A549 (cell line): ENCODE results near the gene CDH26. TPM values are rescaled to one million over a fixed set of nuclear protein-coding genes. Genes with fewer than 3 reads are reported as not detected.

Source experiments
- ATAC-seq, 2 experiments: fragments of 200-7000 bp in 1 of 2; fragments of >200 bp in 1 of 2; cut with Nextera tagmentation in 1 of 2; cut with Tn5 transposase in 1 of 2; 3 replicates each; pipeline versions ENCODE4 v1.8.0 to v1.9.1; 2018 to 2020; ENCODE audit warnings: mild to moderate bottlenecking in 1 of 2, moderate library complexity in 1 of 2
- CTCF ChIA-PET: fragments of 300-600 bp; sonication (Branson Sonifier 250); formaldehyde crosslinking; extraction: SDS; loops from one replicate; lab custom pipeline; 2021; ENCODE audit warnings: antibody characterized with exemption, inconsistent platforms; lab: Yijun Ruan, JAX
- POLR2A ChIA-PET: fragments of 350-600 bp; formaldehyde crosslinking; extraction: SDS; loops from one replicate; lab custom pipeline; 2021; ENCODE audit warnings: antibody characterized with exemption, inconsistent platforms; lab: Yijun Ruan, JAX
- DNase-seq, 2 experiments: peaks; one replicate each; pipeline versions ENCODE4 v3.0.0 to v3.0.0-alpha.2; 2011 to 2016; ENCODE audit warnings: low read depth in 1 of 2, low spot score in 1 of 2
- FAIRE-seq: peaks from 2 replicates; lab custom pipeline; 2011; peaks lifted over from hg19 to GRCh38; lab: Jason Lieb, UNC
- H3K27ac ChIP-seq, 2 experiments: fragments of >200 bp; sonication (Bioruptor Twin); formaldehyde crosslinking; 3 replicates each; pipeline ENCODE4 v1.5.1; 2016 to 2017
- H3K4me1 ChIP-seq: fragments of >200 bp; sonication (Bioruptor Twin); formaldehyde crosslinking; 3 replicates; pipeline ENCODE4 v1.6.1; 2016
- H3K4me2 ChIP-seq: fragments of >200 bp; sonication (Bioruptor Twin); formaldehyde crosslinking; 3 replicates; pipeline ENCODE4 v1.6.1; 2016
- H3K4me3 ChIP-seq: fragments of >200 bp; sonication (Bioruptor Twin); formaldehyde crosslinking; 3 replicates; pipeline ENCODE4 v1.5.1; 2016
- H3K9me3 ChIP-seq: fragments of >200 bp; sonication (Bioruptor Twin); formaldehyde crosslinking; 3 replicates; pipeline ENCODE4 v1.6.1; 2016
- BHLHE40 ChIP-seq: IDR thresholded peaks from 2 replicates; pipeline ENCODE4 v1.6.1; 2012; ENCODE audit warnings: low read depth, low read length, inconsistent platforms
- E2F6 ChIP-seq: IDR thresholded peaks from 2 replicates; pipeline ENCODE4 v1.6.1; 2012; ENCODE audit warnings: low read depth, borderline replicate concordance
- EHF ChIP-seq: fragments of 250-450 bp; sonication (Bioruptor Pico); IDR thresholded peaks from 2 replicates; pipeline ENCODE4 v1.5.0; 2020; ENCODE audit warnings: mild to moderate bottlenecking
- EHMT2 ChIP-seq: fragments of 200-600 bp; sonication (generic); IDR thresholded peaks from 2 replicates; pipeline ENCODE4 v1.6.1; 2016; ENCODE audit warnings: antibody characterized with exemption, low read depth, mild to moderate bottlenecking, moderate library complexity
- ELK1 ChIP-seq: fragments of 150-350 bp; IDR thresholded peaks from 2 replicates; pipeline ENCODE4 v1.6.1; 2014; ENCODE audit warnings: low read depth, mild to moderate bottlenecking, low read length
- ESRRA ChIP-seq: fragments of 150-350 bp; IDR thresholded peaks from 2 replicates; pipeline ENCODE4 v1.6.1; 2014; ENCODE audit warnings: mild to moderate bottlenecking, low read length, borderline replicate concordance
- FOXS1 ChIP-seq: fragments of 250-450 bp; sonication (Bioruptor Pico); IDR thresholded peaks from 2 replicates; pipeline ENCODE4 v1.5.0; 2020; ENCODE audit warnings: mild to moderate bottlenecking, moderate library complexity
- GATA3 ChIP-seq: IDR thresholded peaks from 2 replicates; pipeline ENCODE4 v1.6.1; 2012; ENCODE audit warnings: borderline replicate concordance
- HOXB13 ChIP-seq: fragments of 250-450 bp; sonication (Bioruptor Pico); IDR thresholded peaks from 2 replicates; pipeline ENCODE4 v1.5.0; 2020; ENCODE audit warnings: low read depth, mild to moderate bottlenecking, moderate library complexity
- HOXB5 ChIP-seq: fragments of 250-450 bp; sonication (Bioruptor Pico); IDR thresholded peaks from 2 replicates; pipeline ENCODE4 v1.5.0; 2020; ENCODE audit warnings: mild to moderate bottlenecking, moderate library complexity
- JUN ChIP-seq, 2 experiments: fragments of >200 bp; sonication (Bioruptor Twin); formaldehyde crosslinking; IDR thresholded peaks; 2 replicates in 1 of 2; 3 replicates in 1 of 2; pipeline ENCODE4 v1.6.1; 2016 to 2017
- JUNB ChIP-seq: fragments of >200 bp; sonication (Bioruptor Twin); formaldehyde crosslinking; IDR thresholded peaks from 2 replicates; pipeline ENCODE4 v1.6.1; 2016
- KDM1A ChIP-seq: fragments of 200-600 bp; sonication (generic); IDR thresholded peaks from 2 replicates; pipeline ENCODE4 v1.6.1; 2016; ENCODE audit warnings: low read depth, mild to moderate bottlenecking
- MAFK ChIP-seq: fragments of 450-650 bp; IDR thresholded peaks from 2 replicates; pipeline ENCODE4 v1.6.1; 2014; ENCODE audit not compliant: partially characterized antibody
- MAZ ChIP-seq: fragments of 150-350 bp; IDR thresholded peaks from 2 replicates; pipeline ENCODE4 v1.6.1; 2014; ENCODE audit warnings: antibody characterized with exemption, low read depth, low read length, borderline replicate concordance
- NR3C1 ChIP-seq: fragments of >200 bp; sonication (Bioruptor Twin); formaldehyde crosslinking; IDR thresholded peaks from 3 replicates; pipeline ENCODE4 v1.6.1; 2017
- POLR2A ChIP-seq: IDR thresholded peaks from 2 replicates; pipeline ENCODE4 v1.6.1; 2012; ENCODE audit warnings: mild to moderate bottlenecking, low read length
- POLR2AphosphoS2 ChIP-seq: conservative IDR thresholded peaks from 2 replicates; pipeline ENCODE4 v1.6.1; 2012; ENCODE audit warnings: low read length, improper control_type of control experiment, inconsistent platforms
- RAD21 ChIP-seq, 2 experiments: fragments of >200 bp in 1 of 2; sonication (Bioruptor Twin) in 1 of 2; formaldehyde crosslinking in 1 of 2; IDR thresholded peaks in 1 of 2; conservative IDR thresholded peaks in 1 of 2; 2 replicates in 1 of 2; 3 replicates in 1 of 2; pipeline ENCODE4 v1.6.1; 2012 to 2018; ENCODE audit warnings: inconsistent platforms in 1 of 2
- RFX5 ChIP-seq: fragments of 450-650 bp; IDR thresholded peaks from 2 replicates; pipeline ENCODE4 v1.7.1; 2014; ENCODE audit warnings: antibody characterized with exemption, mild to moderate bottlenecking, moderate library complexity
- SMC3 ChIP-seq: fragments of >200 bp; sonication (Bioruptor Twin); formaldehyde crosslinking; IDR thresholded peaks from 3 replicates; pipeline ENCODE4 v1.6.1; 2018; ENCODE audit warnings: inconsistent platforms
- SREBF2 ChIP-seq: fragments of 450-650 bp; IDR thresholded peaks from 2 replicates; pipeline ENCODE4 v1.6.1; 2014; ENCODE audit warnings: mild to moderate bottlenecking, moderate library complexity
- TFCP2L1 ChIP-seq: fragments of 250-450 bp; sonication (Bioruptor Pico); IDR thresholded peaks from 2 replicates; pipeline ENCODE4 v1.5.0; 2021; ENCODE audit warnings: mild to moderate bottlenecking
- TP53 ChIP-seq: fragments of 250-450 bp; sonication (Bioruptor Pico); IDR thresholded peaks from 2 replicates; pipeline ENCODE4 v1.5.0; 2021; ENCODE audit warnings: mild to moderate bottlenecking, moderate library complexity
- ZFP36 ChIP-seq: fragments of 450-650 bp; IDR thresholded peaks from 2 replicates; pipeline ENCODE4 v1.6.1; 2014; ENCODE audit warnings: borderline replicate concordance; ENCODE audit not compliant: partially characterized antibody
- ZSCAN20 ChIP-seq: fragments of 250-450 bp; sonication (Bioruptor Pico); IDR thresholded peaks from 2 replicates; pipeline ENCODE4 v1.8.0; 2022; ENCODE audit warnings: mild to moderate bottlenecking, moderate library complexity
- WGBS: methylation state at CpG from one replicate; pipeline ENCODE4 v1.1.6; 2017; ENCODE audit errors: missing lambda C conversion rate; 5-methylcytosine and 5-hydroxymethylcytosine counted together
- polyA minus RNA-seq: library from RNA; depleted of rRNA, polyadenylated mRNA; stranded (reverse); fragments of >200 nt; gene quantifications from 2 replicates; pipeline ENCODE4 v1.2.3, GENCODE V29; 2011; rRNA and poly(A)+ RNA removed
- polyA plus RNA-seq, 4 experiments: library from polyadenylated mRNA; depleted of rRNA in 3 of 4; stranded (reverse); fragments of >200 nt; fragmentation: RNase III in 1 of 4; extraction: RNeasy Plus Mini Kit Qiagen cat#74134 plus additional on column Dnase treatment in 1 of 4; gene quantifications; 2 replicates in 3 of 4; 3 replicates in 1 of 4; pipeline ENCODE4 v1.2.3, GENCODE V29; 2011 to 2017
- TF ChIP-seq, protein P1 (sequence below): fragments of >200 bp; sonication (Bioruptor Twin); formaldehyde crosslinking; IDR thresholded peaks from 3 replicates; pipeline ENCODE4 v1.5.1; 2016
- TF ChIP-seq, protein P2 (sequence below): IDR thresholded peaks from 2 replicates; pipeline ENCODE4 v1.6.1; 2012
- TF ChIP-seq, protein P3 (sequence below): fragments of >200 bp; sonication (Bioruptor Twin); formaldehyde crosslinking; IDR thresholded peaks from 3 replicates; pipeline ENCODE4 v1.6.1; 2016
- TF ChIP-seq, protein P4 (sequence below): fragments of >200 bp; sonication (Bioruptor Twin); formaldehyde crosslinking; IDR thresholded peaks from 2 replicates; pipeline ENCODE4 v1.6.1; 2016
- TF ChIP-seq, protein P5 (sequence below): fragments of 250-450 bp; sonication (Bioruptor Pico); IDR thresholded peaks from 2 replicates; pipeline ENCODE4 v1.5.0; 2020; ENCODE audit warnings: low read depth, mild to moderate bottlenecking, moderate library complexity

The CDH26 gene
- polyA plus RNA-seq (2011; rRNA removed) (0.33 and 0.57 TPM in 2 replicates), polyA plus RNA-seq (2017; fragmentation: RNase III; extraction: RNeasy Plus Mini Kit Qiagen cat#74134 plus additional on column Dnase treatment) (0.16 to 0.28 TPM (median 0.27 TPM) in 3 replicates), polyA minus RNA-seq (0.21 and 0.49 TPM in 2 replicates)
- 0.12 and 0.24 TPM in 2 replicates for polyA plus RNA-seq (2012; cell fraction: cytosol; rRNA removed)
- 0.55 and 0.67 TPM in 2 replicates for polyA plus RNA-seq (2012; cell fraction: nucleus; rRNA removed)

- ATAC-seq (no peak), FAIRE-seq (no peak), DNase-seq (no peak)
- H3K9me3 ChIP-seq = no peaks in the 10 kb centered on the region
- H3K4me2 ChIP-seq = no peak within 1 kb of the TSS
- TF ChIP-seq ELK1 = no peak
- TF ChIP-seq, protein P1, sequence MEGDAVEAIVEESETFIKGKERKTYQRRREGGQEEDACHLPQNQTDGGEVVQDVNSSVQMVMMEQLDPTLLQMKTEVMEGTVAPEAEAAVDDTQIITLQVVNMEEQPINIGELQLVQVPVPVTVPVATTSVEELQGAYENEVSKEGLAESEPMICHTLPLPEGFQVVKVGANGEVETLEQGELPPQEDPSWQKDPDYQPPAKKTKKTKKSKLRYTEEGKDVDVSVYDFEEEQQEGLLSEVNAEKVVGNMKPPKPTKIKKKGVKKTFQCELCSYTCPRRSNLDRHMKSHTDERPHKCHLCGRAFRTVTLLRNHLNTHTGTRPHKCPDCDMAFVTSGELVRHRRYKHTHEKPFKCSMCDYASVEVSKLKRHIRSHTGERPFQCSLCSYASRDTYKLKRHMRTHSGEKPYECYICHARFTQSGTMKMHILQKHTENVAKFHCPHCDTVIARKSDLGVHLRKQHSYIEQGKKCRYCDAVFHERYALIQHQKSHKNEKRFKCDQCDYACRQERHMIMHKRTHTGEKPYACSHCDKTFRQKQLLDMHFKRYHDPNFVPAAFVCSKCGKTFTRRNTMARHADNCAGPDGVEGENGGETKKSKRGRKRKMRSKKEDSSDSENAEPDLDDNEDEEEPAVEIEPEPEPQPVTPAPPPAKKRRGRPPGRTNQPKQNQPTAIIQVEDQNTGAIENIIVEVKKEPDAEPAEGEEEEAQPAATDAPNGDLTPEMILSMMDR = no peak
- TF ChIP-seq, protein P2, sequence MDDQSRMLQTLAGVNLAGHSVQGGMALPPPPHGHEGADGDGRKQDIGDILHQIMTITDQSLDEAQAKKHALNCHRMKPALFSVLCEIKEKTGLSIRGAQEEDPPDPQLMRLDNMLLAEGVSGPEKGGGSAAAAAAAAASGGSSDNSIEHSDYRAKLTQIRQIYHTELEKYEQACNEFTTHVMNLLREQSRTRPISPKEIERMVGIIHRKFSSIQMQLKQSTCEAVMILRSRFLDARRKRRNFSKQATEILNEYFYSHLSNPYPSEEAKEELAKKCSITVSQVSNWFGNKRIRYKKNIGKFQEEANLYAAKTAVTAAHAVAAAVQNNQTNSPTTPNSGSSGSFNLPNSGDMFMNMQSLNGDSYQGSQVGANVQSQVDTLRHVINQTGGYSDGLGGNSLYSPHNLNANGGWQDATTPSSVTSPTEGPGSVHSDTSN = no peak
- TF ChIP-seq MAFK = no peak
- no peak for TF ChIP-seq HOXB13 (CRISPR knock-in tag)
- no peak for TF ChIP-seq TFCP2L1 (CRISPR knock-in tag)
- TF ChIP-seq, protein P3, sequence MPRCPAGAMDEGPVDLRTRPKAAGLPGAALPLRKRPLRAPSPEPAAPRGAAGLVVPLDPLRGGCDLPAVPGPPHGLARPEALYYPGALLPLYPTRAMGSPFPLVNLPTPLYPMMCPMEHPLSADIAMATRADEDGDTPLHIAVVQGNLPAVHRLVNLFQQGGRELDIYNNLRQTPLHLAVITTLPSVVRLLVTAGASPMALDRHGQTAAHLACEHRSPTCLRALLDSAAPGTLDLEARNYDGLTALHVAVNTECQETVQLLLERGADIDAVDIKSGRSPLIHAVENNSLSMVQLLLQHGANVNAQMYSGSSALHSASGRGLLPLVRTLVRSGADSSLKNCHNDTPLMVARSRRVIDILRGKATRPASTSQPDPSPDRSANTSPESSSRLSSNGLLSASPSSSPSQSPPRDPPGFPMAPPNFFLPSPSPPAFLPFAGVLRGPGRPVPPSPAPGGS = no peak
- no peak for TF ChIP-seq SREBF2
- TF ChIP-seq POLR2A = no peak
- no peak for TF ChIP-seq KDM1A
- TF ChIP-seq ZSCAN20 = no peak
- TF ChIP-seq ESRRA = no peak
- TF ChIP-seq SMC3 = no peak
- no peak for TF ChIP-seq BHLHE40
- TF ChIP-seq HOXB5 (CRISPR knock-in tag) = no peak
- no peak for TF ChIP-seq EHF (CRISPR knock-in tag)
- no peak for TF ChIP-seq JUNB
- TF ChIP-seq RFX5 = no peak
- no peak for TF ChIP-seq TP53 (CRISPR knock-in tag)
- TF ChIP-seq, protein P4, sequence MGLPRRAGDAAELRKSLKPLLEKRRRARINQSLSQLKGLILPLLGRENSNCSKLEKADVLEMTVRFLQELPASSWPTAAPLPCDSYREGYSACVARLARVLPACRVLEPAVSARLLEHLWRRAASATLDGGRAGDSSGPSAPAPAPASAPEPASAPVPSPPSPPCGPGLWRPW = no peak
- POLR2A ChIA-PET = no interaction called here
- CTCF ChIA-PET = interaction anchor here (0.7 to 1.1 kb wide), 3 partner anchors 8 to 24 kb away, joined by 3 to 5 read pairs (median 3); no protein-coding TSS in a partner anchor
- H3K4me1 ChIP-seq = no peaks in the 10 kb centered on the region
- no peak within 1 kb of the TSS for H3K27ac ChIP-seq
- no peak within 1 kb of the TSS for H3K4me3 ChIP-seq
- WGBS = 62% methylated on average over 5 of the region's 5 CpGs
These were observed at the start of gene CDH26 for GRCh38 chr20:59958123-59958522. Gene CDH26, plus strand, starts transcription at chr20:59958423. Its CDS starts 304 bp downstream, at chr20:59958727.

DNA sequence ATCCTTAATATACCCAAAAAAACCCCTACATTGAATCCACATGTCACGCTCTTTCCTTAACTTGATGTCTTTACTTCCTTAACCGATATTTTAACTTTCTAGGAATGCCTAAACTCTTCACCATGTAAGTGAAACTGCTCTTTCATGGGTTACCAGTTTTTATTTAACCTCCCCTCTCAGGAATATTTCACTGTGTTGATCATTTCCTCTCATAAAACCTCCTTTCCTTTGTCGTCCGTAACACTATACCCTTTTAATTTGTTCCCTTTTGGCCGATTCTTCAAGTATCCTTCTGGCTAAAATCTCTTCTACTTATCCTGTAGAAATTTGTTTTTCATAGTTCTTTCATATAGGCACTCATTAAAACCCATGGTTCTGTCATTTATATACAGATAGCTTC, 49.4 kb upstream of the CDH26 start:
- no peaks in the 10 kb centered on the region for H3K4me1 ChIP-seq
- TF ChIP-seq GATA3 (no peak), SMC3 (no peak), ZFP36 (no peak), MAFK (no peak), EHMT2 (no peak), EHF (CRISPR knock-in tag) (no peak), RAD21 (conservative IDR thresholded peaks at IDR 0.05 in 1 of 2, IDR thresholded peaks at IDR 0.05 in 1 of 2) (no peak), HOXB13 (CRISPR knock-in tag) (no peak), NR3C1 (no peak), ZSCAN20 (no peak), FOXS1 (CRISPR knock-in tag) (no peak), JUN (IDR thresholded peaks at IDR 0.05) (no peak), POLR2AphosphoS2 (no peak), BHLHE40 (no peak), RFX5 (no peak), E2F6 (no peak), MAZ (no peak)
- TF ChIP-seq, protein P4 = no peak
- TF ChIP-seq, protein P5, sequence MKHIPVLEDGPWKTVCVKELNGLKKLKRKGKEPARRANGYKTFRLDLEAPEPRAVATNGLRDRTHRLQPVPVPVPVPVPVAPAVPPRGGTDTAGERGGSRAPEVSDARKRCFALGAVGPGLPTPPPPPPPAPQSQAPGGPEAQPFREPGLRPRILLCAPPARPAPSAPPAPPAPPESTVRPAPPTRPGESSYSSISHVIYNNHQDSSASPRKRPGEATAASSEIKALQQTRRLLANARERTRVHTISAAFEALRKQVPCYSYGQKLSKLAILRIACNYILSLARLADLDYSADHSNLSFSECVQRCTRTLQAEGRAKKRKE (CRISPR knock-in tag) = no peak
- ChIA-PET CTCF (no interaction called here), POLR2A (no interaction called here)
- DNase-seq (no peak), FAIRE-seq (no peak), ATAC-seq (no peak)
- H3K4me2 ChIP-seq = no peak overlapping the region
- no peak overlapping the region for H3K4me3 ChIP-seq
- 76% methylated on average over 5 of the region's 5 CpGs for WGBS
- no peaks in the 10 kb centered on the region for H3K9me3 ChIP-seq
- no peak overlapping the region for H3K27ac ChIP-seq
